Transverse colon (tissue), 4 donors: ENCODE measurements around the gene RHBDD1.

ENCODE experiments used
- EP300 ChIP-seq: sonication (generic); formaldehyde crosslinking; IDR thresholded peaks from one replicate; pipeline ENCODE4 v1.6.1; 2017; ENCODE audit warnings: antibody characterized with exemption, low read depth
- POLR2A ChIP-seq: fragments of 450-650 bp; IDR thresholded peaks from one replicate; pipeline ENCODE4 v1.6.1; 2016; ENCODE audit warnings: antibody characterized with exemption, mild to moderate bottlenecking, moderate library complexity
- POLR2AphosphoS5 ChIP-seq, 3 donors: sonication (generic); formaldehyde crosslinking; IDR thresholded peaks; one replicate each; pipeline ENCODE4 v1.6.1; 2016; ENCODE audit warnings: antibody characterized with exemption in 3 of 3
- TF ChIP-seq, protein P1 (sequence below), 5 experiments: fragments of 200-600 bp in 3 of 5; fragments of 450-650 bp in 2 of 5; sonication (generic) in 3 of 5; IDR thresholded peaks; 1 replicate in 2 of 5; 2 replicates in 3 of 5; pipeline ENCODE4 v1.5.1; 2016 to 2017; ENCODE audit warnings: antibody characterized with exemption in 5 of 5, inconsistent platforms in 3 of 5, mild to moderate bottlenecking in 2 of 5, moderate library complexity in 1 of 5

- TF ChIP-seq, protein P1, sequence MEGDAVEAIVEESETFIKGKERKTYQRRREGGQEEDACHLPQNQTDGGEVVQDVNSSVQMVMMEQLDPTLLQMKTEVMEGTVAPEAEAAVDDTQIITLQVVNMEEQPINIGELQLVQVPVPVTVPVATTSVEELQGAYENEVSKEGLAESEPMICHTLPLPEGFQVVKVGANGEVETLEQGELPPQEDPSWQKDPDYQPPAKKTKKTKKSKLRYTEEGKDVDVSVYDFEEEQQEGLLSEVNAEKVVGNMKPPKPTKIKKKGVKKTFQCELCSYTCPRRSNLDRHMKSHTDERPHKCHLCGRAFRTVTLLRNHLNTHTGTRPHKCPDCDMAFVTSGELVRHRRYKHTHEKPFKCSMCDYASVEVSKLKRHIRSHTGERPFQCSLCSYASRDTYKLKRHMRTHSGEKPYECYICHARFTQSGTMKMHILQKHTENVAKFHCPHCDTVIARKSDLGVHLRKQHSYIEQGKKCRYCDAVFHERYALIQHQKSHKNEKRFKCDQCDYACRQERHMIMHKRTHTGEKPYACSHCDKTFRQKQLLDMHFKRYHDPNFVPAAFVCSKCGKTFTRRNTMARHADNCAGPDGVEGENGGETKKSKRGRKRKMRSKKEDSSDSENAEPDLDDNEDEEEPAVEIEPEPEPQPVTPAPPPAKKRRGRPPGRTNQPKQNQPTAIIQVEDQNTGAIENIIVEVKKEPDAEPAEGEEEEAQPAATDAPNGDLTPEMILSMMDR (IDR thresholded peaks at IDR 0.05) = no peak
- TF ChIP-seq POLR2AphosphoS5 (IDR thresholded peaks at IDR 0.05) = no peak
- no peak for TF ChIP-seq EP300
- no peak for TF ChIP-seq POLR2A
These were observed 37.3 kb downstream of the RHBDD1 start for GRCh38 chr2:226873051-226873620.
